ENCODE results near the gene PBX2.

PBX2 gene

DNA sequence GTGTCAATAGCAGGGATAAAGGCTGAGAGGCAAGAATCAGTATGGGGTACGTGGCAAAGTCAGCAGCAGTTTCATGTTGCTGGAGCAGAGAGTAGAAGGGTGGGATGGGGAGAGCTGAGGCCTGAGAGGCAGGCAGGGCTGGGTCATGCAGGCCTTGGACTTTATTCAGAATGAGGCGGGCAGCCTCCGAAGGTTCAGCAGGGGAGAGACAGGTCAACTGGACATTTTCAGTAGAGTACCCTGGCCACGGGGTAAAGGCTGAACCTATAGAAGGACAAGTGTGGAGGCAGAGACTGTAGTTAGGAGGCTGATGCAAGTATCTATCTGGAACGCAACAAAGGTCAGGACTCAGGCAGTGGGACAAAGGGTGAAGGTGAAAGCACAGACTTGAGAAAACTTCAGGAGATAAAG, 20.2 kb upstream of the PBX2 start:
- Histone ChIP-seq H3K14ac (ENCODE audit: low read length) (no peak overlapping the region), H2BK5ac (ENCODE audit: low read depth, low read length, poor library complexity) (no peak overlapping the region), H3K23ac (ENCODE audit: low read length) (no peak overlapping the region)

DNA sequence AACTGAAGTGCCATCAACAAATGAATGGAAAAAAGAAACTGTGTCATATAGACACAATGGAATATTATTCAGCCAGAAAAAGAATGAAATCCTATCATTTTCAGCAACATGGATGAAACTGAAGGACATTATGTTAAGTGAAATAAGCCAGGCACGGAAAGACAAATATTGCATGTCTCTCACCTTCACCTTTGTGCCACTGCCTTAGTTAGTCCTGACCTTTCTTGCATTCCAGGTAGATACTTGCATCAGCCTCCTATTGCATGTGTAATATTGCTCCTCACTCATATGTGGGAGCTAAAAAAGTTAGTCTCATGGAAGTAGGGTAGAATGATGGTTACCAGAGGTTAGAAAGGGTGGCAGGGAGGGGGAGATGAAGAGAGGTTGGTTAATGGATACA, 19.0 kb upstream of the PBX2 start:
- Histone ChIP-seq H3K79me1 (ENCODE audit: low read length) (no peaks in the 10 kb centered on the region), H4K8ac (ENCODE audit: low read depth, low read length) (no peak overlapping the region), H2AFZ (ENCODE audit: insufficient read depth, low read length, poor library complexity) (no peak overlapping the region), H3K27ac (ENCODE audit: low read depth, low read length) (no peak overlapping the region), H3K23ac (ENCODE audit: low read length) (no peak overlapping the region), H3K27me3 (ENCODE audit: insufficient read depth, low read length) (no peaks in the 10 kb centered on the region), H2BK120ac (ENCODE audit: insufficient read depth, low read length, poor library complexity) (no peak overlapping the region), H3K9me3 (ENCODE audit: insufficient read depth, low read depth, low read length) (no peaks in the 10 kb centered on the region), H4K91ac (ENCODE audit: low read depth, low read length) (no peak overlapping the region), H3K4me2 (ENCODE audit: low read length) (no peak overlapping the region), H2BK5ac (ENCODE audit: low read depth, low read length, poor library complexity) (no peak overlapping the region), H4K12ac (ENCODE audit: low read depth, low read length) (no peak overlapping the region), H3K79me2 (ENCODE audit: control insufficient read depth, insufficient read depth, low read length, poor library complexity) (no peaks in the 10 kb centered on the region), H2BK12ac (ENCODE audit: low read length) (no peak overlapping the region), H3K9ac (ENCODE audit: low read length) (no peak overlapping the region), H3K4me1 (ENCODE audit: control insufficient read depth in 1 of 2, insufficient read depth in 2 of 2, low read length in 2 of 2) (no peaks in the 10 kb centered on the region), H3K4me3 (ENCODE audit: low read depth, low read length) (no peak overlapping the region), H3K36me3 (ENCODE audit: control insufficient read depth in 1 of 2, insufficient read depth in 2 of 2, low read length in 2 of 2) (no peaks in the 10 kb centered on the region), H3K4ac (ENCODE audit: low read depth, low read length) (no peak overlapping the region), H3K18ac (ENCODE audit: low read length) (no peak overlapping the region), H3K14ac (ENCODE audit: low read length) (no peak overlapping the region), H2AK5ac (ENCODE audit: low read length) (no peak overlapping the region)
- DNase-seq: no peak
- no CpG with 5 or more reads among the region's 1 CpG for WGBS (ENCODE audit: extremely low coverage, insufficient coverage, insufficient read length)

More for the DNA sequence above, 20.2 kb upstream of the PBX2 start:
- no peak overlapping the region for H3K4me2 ChIP-seq (ENCODE audit: low read length)
- H2AK5ac ChIP-seq (ENCODE audit: low read length): no peak overlapping the region
- H3K79me2 ChIP-seq (ENCODE audit: control insufficient read depth, insufficient read depth, low read length, poor library complexity): no peaks in the 10 kb centered on the region
- WGBS (ENCODE audit: extremely low coverage, insufficient coverage, insufficient read length): no CpG with 5 or more reads among the region's 5 CpGs
- no peak overlapping the region for H3K27ac ChIP-seq (ENCODE audit: low read depth, low read length)
- no peak overlapping the region for H4K8ac ChIP-seq (ENCODE audit: low read depth, low read length)
- no peaks in the 10 kb centered on the region for H3K79me1 ChIP-seq (ENCODE audit: low read length)
- no peak overlapping the region for H2BK12ac ChIP-seq (ENCODE audit: low read length)
- no peak overlapping the region for H3K4ac ChIP-seq (ENCODE audit: low read depth, low read length)
- no peak overlapping the region for H2AFZ ChIP-seq (ENCODE audit: insufficient read depth, low read length, poor library complexity)
- no peak overlapping the region for H3K4me3 ChIP-seq (ENCODE audit: low read depth, low read length)
- DNase-seq: no peak
- no peaks in the 10 kb centered on the region for H3K4me1 ChIP-seq (ENCODE audit: control insufficient read depth in 1 of 2, insufficient read depth in 2 of 2, low read length in 2 of 2)
- no peaks in the 10 kb centered on the region for H3K27me3 ChIP-seq (ENCODE audit: insufficient read depth, low read length)
- no peak overlapping the region for H2BK120ac ChIP-seq (ENCODE audit: insufficient read depth, low read length, poor library complexity)
- H3K9ac ChIP-seq (ENCODE audit: low read length): no peak overlapping the region
- no peaks in the 10 kb centered on the region for H3K9me3 ChIP-seq (ENCODE audit: insufficient read depth, low read depth, low read length)
- no peak overlapping the region for H3K18ac ChIP-seq (ENCODE audit: low read length)
- H3K36me3 ChIP-seq (ENCODE audit: control insufficient read depth in 1 of 2, insufficient read depth in 2 of 2, low read length in 2 of 2): no peaks in the 10 kb centered on the region
- no peak overlapping the region for H4K91ac ChIP-seq (ENCODE audit: low read depth, low read length)
- H4K12ac ChIP-seq (ENCODE audit: low read depth, low read length): no peak overlapping the region

DNA sequence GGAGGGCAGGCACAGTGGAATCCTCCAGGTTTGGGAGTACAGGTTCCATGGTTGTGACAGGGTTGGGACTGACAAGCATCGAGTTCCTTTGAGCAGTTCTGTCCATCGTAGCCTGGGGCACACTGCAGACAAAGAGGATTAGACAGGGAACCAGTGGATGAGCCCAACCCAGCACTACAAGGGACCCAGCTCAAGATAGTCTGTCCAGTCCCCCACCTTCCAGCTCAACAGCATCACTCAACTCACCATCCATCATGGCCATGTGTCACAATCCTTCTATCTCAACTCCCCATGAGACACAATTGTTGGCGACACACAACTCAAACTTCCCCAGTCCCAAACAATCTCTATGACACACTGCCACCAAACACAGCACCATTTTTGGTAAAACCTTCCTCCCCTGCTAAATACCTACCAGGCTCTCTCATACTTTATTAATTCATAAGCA, 14.3 kb upstream of the PBX2 start:
- Histone ChIP-seq H3K4ac (ENCODE audit: low read depth, low read length) (no peak overlapping the region), H2BK12ac (ENCODE audit: low read length) (no peak overlapping the region), H3K9me3 (ENCODE audit: insufficient read depth, low read depth, low read length) (no peaks in the 10 kb centered on the region), H3K14ac (ENCODE audit: low read length) (no peak overlapping the region), H4K91ac (ENCODE audit: low read depth, low read length) (no peak overlapping the region), H2BK5ac (ENCODE audit: low read depth, low read length, poor library complexity) (no peak overlapping the region), H2AK5ac (ENCODE audit: low read length) (no peak overlapping the region), H4K12ac (ENCODE audit: low read depth, low read length) (no peak overlapping the region), H3K27me3 (ENCODE audit: insufficient read depth, low read length) (no peaks in the 10 kb centered on the region), H3K27ac (ENCODE audit: low read depth, low read length) (no peak overlapping the region), H3K23ac (ENCODE audit: low read length) (no peak overlapping the region), H2BK120ac (ENCODE audit: insufficient read depth, low read length, poor library complexity) (no peak overlapping the region), H3K18ac (ENCODE audit: low read length) (no peak overlapping the region), H4K8ac (ENCODE audit: low read depth, low read length) (no peak overlapping the region), H3K4me2 (ENCODE audit: low read length) (no peak overlapping the region), H3K79me1 (ENCODE audit: low read length) (no peaks in the 10 kb centered on the region), H3K36me3 (ENCODE audit: control insufficient read depth in 1 of 2, insufficient read depth in 2 of 2, low read length in 2 of 2) (no peaks in the 10 kb centered on the region), H3K9ac (ENCODE audit: low read length) (no peak overlapping the region), H3K79me2 (ENCODE audit: control insufficient read depth, insufficient read depth, low read length, poor library complexity) (no peaks in the 10 kb centered on the region), H2AFZ (ENCODE audit: insufficient read depth, low read length, poor library complexity) (no peak overlapping the region), H3K4me3 (ENCODE audit: low read depth, low read length) (no peak overlapping the region), H3K4me1 (ENCODE audit: control insufficient read depth in 1 of 2, insufficient read depth in 2 of 2, low read length in 2 of 2) (no peaks in the 10 kb centered on the region)
- WGBS (ENCODE audit: extremely low coverage, insufficient coverage, insufficient read length): no CpG with 5 or more reads among the region's 3 CpGs
- DNase-seq: no peak

DNA sequence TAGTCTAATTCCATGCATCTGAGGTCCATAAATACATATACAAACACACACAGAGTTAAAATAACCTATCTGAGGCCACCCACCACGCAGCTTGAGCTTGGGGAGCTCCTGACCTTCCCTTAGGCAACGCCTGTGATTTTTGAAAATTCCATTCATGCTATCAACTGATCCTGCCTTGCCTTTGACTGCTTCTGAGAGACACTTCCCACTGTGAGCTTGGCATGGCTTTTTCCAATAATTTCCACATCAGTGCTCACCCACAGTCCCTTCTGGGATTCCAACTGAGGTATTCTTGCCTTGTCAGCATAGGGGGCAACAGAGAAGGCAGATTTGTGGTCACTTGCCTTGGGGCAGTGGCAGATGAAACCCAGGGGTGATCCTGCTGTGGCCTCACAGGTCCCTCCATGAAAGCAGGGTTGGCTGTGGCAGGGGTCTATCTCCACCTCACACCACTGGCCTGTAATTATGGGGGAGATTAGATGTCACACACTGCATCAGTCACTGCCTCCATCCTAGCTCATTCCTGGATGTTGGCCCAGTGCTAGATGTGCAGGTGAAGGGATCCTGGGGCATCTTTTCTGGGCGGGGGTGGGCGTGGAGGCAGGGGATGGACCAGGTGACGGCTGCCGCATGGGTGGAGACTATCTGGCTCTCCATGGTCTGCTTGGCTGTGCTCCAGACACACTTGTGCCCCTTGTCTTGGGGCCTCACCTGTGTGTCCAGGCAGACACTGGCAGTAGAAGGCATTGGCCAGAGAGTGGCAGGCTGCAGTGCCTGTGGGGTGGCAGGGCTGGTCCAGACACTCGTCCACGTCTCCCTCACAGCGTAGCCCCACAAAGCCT, 13.6 kb upstream of the PBX2 start:
- Histone ChIP-seq H3K4me2 (ENCODE audit: low read length) (no peak overlapping the region), H2BK5ac (ENCODE audit: low read depth, low read length, poor library complexity) (no peak overlapping the region)

More for the DNA sequence above, 13.6 kb upstream of the PBX2 start:
- Histone ChIP-seq H3K79me2 (ENCODE audit: control insufficient read depth, insufficient read depth, low read length, poor library complexity) (no peaks in the 10 kb centered on the region), H2BK120ac (ENCODE audit: insufficient read depth, low read length, poor library complexity) (no peak overlapping the region), H3K14ac (ENCODE audit: low read length) (no peak overlapping the region), H3K4ac (ENCODE audit: low read depth, low read length) (no peak overlapping the region), H3K9ac (ENCODE audit: low read length) (no peak overlapping the region), H2BK12ac (ENCODE audit: low read length) (no peak overlapping the region), H3K36me3 (ENCODE audit: control insufficient read depth in 1 of 2, insufficient read depth in 2 of 2, low read length in 2 of 2) (no peaks in the 10 kb centered on the region), H2AFZ (ENCODE audit: insufficient read depth, low read length, poor library complexity) (no peak overlapping the region), H3K27ac (ENCODE audit: low read depth, low read length) (no peak overlapping the region), H3K27me3 (ENCODE audit: insufficient read depth, low read length) (no peaks in the 10 kb centered on the region), H3K9me3 (ENCODE audit: insufficient read depth, low read depth, low read length) (no peaks in the 10 kb centered on the region), H4K91ac (ENCODE audit: low read depth, low read length) (no peak overlapping the region), H4K8ac (ENCODE audit: low read depth, low read length) (no peak overlapping the region), H3K4me3 (ENCODE audit: low read depth, low read length) (no peak overlapping the region), H2AK5ac (ENCODE audit: low read length) (no peak overlapping the region), H3K79me1 (ENCODE audit: low read length) (no peaks in the 10 kb centered on the region), H3K23ac (ENCODE audit: low read length) (no peak overlapping the region), H3K4me1 (ENCODE audit: control insufficient read depth in 1 of 2, insufficient read depth in 2 of 2, low read length in 2 of 2) (no peaks in the 10 kb centered on the region), H4K12ac (ENCODE audit: low read depth, low read length) (no peak overlapping the region), H3K18ac (ENCODE audit: low read length) (no peak overlapping the region)
- WGBS (ENCODE audit: extremely low coverage, insufficient coverage, insufficient read length): no CpG with 5 or more reads among the region's 9 CpGs
- DNase-seq: no peak

Data from trophoblast cell (in vitro differentiated cells and primary cell).